NCI-H2196 (cell line): ENCODE measurements around the gene EFHC1.
A peak's percentile ranks its signal among the peaks of the same experiment; 100 is the strongest.

Experiments used
- DNase-seq: peaks from one replicate; lab custom pipeline; 2025; ENCODE audit not compliant: unreplicated experiment; lab: John Stamatoyannopoulos, UW

Gene EFHC1

GRCh38 chr6:52517502-52518278 lies 97.5 kb downstream of the EFHC1 start:
- DNase-seq, result peak; percentile 68

GRCh38 chr6:52518279-52518945 lies 98.3 kb downstream of the EFHC1 start:
- DNase-seq, result no peak

GRCh38 chr6:52519618-52520017 lies 99.5 kb downstream of the EFHC1 start:
- no peak for DNase-seq

- DNase-seq, result no peak
These were observed 102.0 kb downstream of the EFHC1 start for GRCh38 chr6:52522151-52522626.

DNA sequence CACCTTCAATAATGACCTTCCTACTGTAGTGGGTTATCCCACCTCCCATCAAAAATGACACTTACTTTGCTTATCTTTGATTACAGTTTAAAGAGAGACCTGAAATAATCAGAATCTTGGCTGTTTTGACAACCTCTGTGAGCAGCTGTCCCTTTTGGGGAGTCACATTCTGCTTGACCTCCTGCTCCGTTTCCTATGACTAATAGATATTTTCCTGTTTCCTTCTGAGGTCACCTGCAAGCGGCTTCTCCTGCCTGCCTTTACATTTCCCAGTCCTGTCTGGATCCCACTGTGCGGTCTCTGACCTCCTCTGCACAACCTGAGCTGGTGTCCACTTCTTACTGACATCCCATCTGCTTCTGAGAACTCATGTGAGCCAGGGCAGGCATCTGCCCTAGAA lies 102.5 kb downstream of the EFHC1 start:
- DNase-seq, result no peak

DNA sequence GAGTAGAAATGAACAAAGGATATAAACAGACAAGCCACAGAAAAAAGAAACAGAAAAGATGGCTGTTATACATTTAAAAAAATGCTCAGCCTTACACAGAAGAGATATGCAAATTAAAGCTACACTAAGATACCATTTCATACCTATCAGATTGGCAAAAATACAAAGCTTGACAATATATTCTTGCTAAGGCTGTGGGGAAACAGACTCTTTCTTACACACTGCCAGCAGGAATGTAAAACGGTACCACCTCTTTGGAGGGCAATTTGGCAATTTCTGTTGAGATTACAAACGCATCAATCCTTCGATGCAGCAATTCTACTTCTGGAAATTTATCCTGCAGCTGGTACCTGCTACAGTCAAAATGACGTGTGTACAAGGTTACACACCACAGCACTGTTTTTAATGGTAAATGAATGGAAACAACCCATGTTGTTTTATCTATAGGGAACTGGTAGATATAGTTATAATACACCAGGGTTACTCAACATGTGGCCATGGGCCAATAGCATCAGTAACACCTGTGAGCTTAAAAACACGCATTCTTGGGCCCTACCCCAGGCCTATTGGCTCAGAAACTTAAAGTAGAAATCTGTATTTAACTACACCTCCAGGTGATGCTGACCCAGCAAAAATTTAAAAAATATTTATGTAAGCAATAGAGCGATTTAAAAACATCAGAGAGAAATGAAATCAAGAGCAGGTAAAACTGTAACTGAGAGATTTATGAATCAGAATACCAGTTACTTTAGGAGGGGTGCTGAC lies 103.4 kb downstream of the EFHC1 start:
- DNase-seq, result no peak

GRCh38 chr6:52524918-52525317 lies 104.8 kb downstream of the EFHC1 start:
- DNase-seq, result no peak

DNA sequence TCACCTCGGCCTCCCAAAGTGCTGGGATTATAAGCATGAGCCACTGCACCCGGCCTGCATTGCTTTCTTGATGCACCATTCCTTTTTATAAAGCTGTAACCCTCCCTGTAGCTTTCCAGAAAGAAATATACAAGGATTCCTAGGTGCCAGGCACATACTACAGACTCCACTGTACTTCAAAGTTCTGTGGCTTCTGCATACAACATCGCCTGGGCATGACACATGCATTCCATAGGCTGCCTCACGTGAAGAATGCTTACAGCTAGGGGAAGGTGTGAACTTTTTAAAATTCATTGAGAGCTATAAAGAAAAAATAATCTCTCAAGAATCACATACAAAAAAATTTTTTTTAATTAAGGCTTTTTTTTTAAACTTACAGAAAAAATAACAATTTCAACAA lies 106.5 kb downstream of the EFHC1 start:
- no peak for DNase-seq

DNA sequence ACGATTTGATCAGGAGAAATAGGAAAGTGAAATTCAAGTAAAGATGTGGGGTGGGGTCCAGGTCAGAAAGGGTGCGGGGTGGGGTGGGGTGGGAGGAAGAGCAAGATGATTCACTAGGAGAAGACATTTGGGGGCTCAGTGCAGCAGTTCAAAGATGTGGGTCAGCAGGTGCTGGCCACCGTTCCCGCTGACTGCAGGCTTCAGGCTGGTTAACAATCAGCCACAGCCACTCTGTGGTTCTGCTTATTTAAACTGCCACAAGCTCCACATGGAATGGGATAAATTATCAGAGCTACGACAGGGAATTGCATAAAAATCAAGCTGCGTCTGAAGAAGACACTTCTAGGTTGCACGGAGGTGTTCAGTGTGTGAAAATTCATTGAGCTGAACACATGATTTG lies 107.3 kb downstream of the EFHC1 start:
- DNase-seq, result no peak

DNA sequence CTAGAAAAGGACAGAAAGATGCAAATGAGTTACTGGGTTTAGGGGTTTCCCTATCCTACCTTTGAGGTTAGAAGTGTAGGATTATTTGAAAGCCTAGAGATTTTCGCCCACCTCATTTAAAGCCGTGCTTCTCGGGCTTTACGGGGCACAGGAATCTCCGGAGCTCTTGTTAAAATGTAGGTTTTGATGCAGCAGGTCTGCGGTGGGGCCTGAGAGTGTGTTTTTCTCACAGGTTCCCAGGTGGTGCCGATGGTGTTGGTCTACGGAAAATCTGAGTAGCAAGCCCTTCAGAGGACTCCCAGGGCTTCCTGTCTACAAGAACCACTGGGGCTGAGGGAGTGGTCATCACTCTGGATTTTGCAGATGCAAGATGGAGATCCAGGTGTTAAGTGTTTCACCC lies 109.2 kb downstream of the EFHC1 start:
- DNase-seq, result no peak

DNA sequence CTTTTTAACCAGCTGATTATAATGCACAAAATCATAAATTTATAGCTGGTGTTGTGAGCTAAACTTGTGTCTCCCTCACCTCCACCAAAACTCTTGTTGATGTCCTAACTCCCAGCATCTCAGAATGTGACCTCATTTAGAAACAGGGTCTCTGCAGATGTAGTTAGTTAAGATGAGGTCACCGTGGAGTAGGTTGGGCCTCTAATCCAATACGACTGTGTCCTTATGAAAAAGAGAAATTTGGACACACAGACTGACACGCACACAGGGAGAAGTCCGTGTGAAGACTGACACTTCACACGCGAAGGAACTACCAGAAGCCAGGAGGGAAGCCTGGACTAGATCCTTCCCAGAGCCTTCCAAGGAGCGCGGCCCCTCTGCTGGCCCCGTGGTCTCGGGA lies 110.2 kb downstream of the EFHC1 start:
- DNase-seq, result no peak

DNA sequence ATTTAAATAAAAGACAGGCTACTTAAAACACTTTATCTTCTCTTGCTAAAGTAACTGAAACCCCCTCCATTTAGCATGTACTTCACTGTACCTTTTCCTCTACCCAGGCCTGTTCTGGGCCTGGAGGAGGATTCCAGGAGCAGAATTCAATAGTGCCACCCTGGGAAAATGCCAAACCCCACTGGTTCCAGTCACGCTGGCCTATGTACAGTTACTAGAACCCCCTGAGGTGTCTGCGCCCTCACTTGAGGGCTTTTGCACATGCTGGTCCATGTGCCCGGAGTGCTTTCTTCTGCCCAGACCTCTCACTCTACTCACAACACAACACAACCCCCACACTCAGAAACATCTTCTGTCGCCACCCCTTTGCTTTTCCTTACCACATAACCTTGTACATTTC lies 111.3 kb downstream of the EFHC1 start:
- DNase-seq, result no peak

DNA sequence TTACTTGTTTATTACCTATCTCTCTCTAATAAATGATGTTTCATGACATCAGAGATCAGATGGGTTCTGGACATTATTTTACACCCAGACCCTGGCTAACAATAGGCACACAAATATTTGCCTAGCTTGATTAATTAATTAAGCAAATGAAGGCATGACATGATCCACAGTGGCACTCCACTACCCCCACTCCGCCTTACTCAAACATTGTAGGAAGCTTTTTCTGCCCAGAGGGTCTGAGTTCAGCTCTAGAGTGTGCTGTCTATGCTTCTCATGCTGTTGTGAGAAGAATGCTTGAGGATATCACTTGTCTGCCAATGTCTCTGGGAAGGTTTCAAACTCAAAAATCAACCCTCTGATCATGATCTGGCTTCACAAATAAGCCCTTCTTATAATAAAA lies 111.7 kb downstream of the EFHC1 start:
- no peak for DNase-seq

GRCh38 chr6:52532457-52532856 lies 112.3 kb downstream of the EFHC1 start:
- DNase-seq, result no peak

DNA sequence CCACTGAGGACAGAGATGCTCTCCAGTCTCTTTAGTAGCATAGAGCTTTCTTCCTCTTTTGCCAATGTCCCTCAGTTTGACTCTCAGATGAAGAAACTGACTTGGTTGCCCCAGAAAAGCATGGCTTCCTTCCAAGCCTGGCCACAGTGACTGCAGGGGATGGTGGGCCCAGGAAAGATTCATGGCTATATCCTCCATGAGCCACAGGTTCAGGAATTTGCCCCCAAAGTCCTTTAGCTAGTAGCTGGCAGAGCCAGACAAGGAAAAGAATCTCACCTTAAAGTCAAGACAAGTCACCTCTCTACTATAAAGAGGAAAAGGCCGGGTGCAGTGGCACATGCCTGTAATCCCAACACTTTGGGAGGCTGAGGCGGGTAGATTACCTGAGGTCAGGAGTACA lies 113.3 kb downstream of the EFHC1 start:
- DNase-seq, result no peak

DNA sequence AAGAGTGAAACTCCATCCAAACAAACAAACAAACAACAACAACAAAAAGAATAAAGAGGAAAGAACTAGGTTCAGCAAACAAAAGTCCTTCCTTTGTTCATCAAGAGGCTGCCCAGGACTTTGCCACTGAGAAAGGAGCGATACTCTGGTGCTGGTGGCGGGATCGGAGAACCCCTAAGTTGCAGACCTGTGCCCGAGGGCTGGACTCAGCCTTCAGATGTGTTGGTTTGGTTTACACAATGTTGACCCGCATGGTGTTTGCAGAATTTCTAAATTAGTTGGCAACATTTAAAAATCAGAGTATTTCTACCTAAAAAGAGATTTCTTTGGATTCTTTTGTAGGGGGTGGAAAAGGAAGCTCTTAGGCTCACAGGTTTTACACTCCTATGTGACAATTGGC lies 114.2 kb downstream of the EFHC1 start:
- DNase-seq, result no peak

- no peak for DNase-seq
These were observed 114.8 kb downstream of the EFHC1 start for GRCh38 chr6:52534966-52535390.

DNA sequence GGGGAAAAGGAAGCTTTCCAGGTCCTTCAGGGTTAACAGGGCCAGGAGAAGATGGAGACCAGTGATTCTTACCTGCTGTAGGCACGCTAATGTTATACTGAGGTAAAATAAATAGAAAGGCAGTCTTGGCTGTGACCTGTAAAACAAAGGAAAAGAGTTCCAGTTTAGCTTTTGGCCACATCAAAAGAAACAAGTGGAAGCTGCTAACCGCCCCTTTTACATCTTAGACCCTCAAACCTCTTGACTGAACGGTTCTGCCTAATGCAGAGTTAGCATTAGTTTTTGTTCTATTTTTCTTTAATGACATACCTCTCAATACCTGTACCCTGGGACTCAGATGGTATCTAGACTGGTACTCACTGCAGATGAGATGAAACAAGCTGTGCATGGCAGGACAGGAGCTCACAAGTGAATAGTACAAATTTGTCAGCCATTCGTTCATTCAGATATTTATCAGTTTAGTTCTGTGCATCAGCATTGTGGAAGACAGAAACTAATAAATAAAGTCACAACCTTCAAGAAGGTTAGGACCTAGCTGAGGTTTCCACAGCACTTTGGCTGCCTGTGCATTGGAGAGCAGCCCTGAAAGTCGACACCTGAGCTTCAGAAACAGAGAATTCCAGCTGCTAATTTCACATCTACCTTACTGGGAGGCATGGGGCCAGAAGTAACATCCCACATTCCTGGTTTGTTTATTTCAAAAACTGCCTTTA lies 115.7 kb downstream of the EFHC1 start:
- no peak for DNase-seq

DNA sequence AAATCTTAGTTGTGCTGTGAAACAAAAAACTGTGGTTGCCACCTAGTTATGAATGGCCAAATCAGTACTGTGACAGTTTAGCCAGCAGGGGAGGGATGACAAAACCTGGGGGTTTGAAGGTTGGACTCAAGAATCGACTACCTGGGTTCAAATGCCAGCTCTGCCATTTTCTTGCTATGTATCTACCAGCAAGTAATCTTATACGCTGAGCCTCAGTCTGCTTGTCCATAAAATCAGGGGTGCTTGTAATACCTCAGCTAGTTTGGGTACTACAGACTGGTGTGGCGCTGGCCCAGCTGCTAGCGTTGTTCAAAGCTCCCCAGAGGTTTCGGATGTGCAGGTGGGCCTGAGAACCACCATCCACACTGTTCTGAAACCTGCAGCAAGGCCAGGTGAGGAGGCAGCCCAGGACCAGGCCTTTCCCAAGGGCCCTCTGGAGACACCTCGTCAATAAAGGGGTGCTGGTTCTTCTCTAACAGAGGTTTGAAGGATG lies 116.3 kb downstream of the EFHC1 start:
- DNase-seq, result no peak

DNA sequence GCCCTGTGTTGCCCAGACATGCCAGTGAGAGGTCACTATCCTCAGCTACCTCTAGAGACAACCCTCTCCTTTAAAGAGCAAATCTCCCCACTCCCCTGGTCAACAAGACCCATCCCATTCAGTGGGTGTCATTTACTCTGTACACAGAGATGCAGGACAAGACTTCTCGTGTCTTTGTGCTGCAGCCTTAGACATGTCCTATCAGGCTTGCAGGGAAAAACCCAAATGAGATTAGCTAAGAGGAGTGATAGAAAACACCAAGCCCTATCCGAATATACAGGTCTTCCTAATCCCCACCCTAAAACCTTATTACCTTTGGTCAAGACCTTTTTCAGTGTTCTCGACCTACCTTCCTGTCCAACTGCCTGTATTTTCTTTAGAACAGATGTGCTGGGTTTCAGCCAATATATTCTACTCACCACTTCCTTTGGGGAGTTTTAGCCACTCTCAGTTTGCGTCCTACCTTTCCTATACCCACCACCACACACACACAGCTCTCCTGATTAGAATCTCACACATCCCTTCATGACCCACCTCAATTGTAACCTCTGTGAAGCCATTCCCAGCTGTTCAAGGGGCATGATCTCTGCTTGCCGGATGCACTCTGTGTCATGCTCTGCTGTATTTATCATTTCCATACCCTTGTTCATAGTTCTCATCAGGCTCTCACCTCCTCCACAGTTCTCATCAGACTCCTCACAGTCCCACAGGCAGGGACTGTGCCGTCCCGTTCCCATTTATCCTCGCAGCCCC lies 117.0 kb downstream of the EFHC1 start:
- DNase-seq, result no peak
